HT1080 (cell line): ENCODE measurements around the gene CCDC78. TPM values are rescaled to one million over a fixed set of nuclear protein-coding genes. Genes with fewer than 3 reads are reported as not detected.
"Not testable (repeated sequence)": the region's sequence is repeated elsewhere in the genome, so short reads cannot be mapped to it uniquely, and the experiment has no call there.

Experiments used
- DNase-seq: peaks from one replicate; pipeline ENCODE4 v3.0.0-alpha.2; 2015; ENCODE audit warnings: low read depth
- total RNA-seq: library from RNA; depleted of rRNA; stranded (reverse); fragments of >200 nt; shearing (Covaris generic); gene quantifications from 2 replicates; pipeline ENCODE4 v1.2.3, GENCODE V29; 2014

Gene CCDC78
- total RNA-seq, 1 experiment from 2014 or later, result 4.6 TPM

- DNase-seq, result no peak
These were observed 35.6 kb upstream of the CCDC78 start for GRCh38 chr16:761625-762513.

- DNase-seq, result no peak
These were observed 34.5 kb upstream of the CCDC78 start, which contains the start of gene MSLN for GRCh38 chr16:760545-761343. TSS of gene MSLN (plus strand) at chr16:760734. CDS start at chr16:762681, 1,947 bp downstream.

- no peak for DNase-seq
These were observed 33.8 kb upstream of the CCDC78 start for GRCh38 chr16:760065-760464.

GRCh38 chr16:759110-759910, 33.1 kb upstream of the CCDC78 start:
- DNase-seq, result no peak

GRCh38 chr16:756428-756827, 30.2 kb upstream of the CCDC78 start:
- DNase-seq, result no peak

- no peak for DNase-seq
These were observed 28.4 kb upstream of the CCDC78 start for GRCh38 chr16:754656-755055.

- DNase-seq, result not testable (repeated sequence)
These were observed 27.9 kb upstream of the CCDC78 start for GRCh38 chr16:754121-754607.

GRCh38 chr16:752007-752312, 25.7 kb upstream of the CCDC78 start:
- DNase-seq, result no peak

- DNase-seq, result no peak
These were observed 25.1 kb upstream of the CCDC78 start for GRCh38 chr16:751152-752006.

GRCh38 chr16:750485-750884, 24.2 kb upstream of the CCDC78 start:
- DNase-seq, result no peak

GRCh38 chr16:749010-749409, 22.8 kb upstream of the CCDC78 start:
- no peak for DNase-seq

GRCh38 chr16:747978-748746, 21.9 kb upstream of the CCDC78 start:
- DNase-seq, result no peak

- DNase-seq, result no peak
These were observed 20.4 kb upstream of the CCDC78 start for GRCh38 chr16:746637-747036.

- no peak for DNase-seq
These were observed 19.5 kb upstream of the CCDC78 start for GRCh38 chr16:745739-746138.

GRCh38 chr16:743794-744500, 17.7 kb upstream of the CCDC78 start:
- no peak for DNase-seq

- not testable (repeated sequence) for DNase-seq
These were observed 16.7 kb upstream of the CCDC78 start for GRCh38 chr16:742894-743293.

- DNase-seq, result no peak
These were observed 15.9 kb upstream of the CCDC78 start for GRCh38 chr16:741986-742629.

GRCh38 chr16:740764-741505, 14.7 kb upstream of the CCDC78 start, which contains the start of gene CIAO3:
TSS of gene CIAO3 (minus strand) at chr16:740997. CDS start at chr16:740985, 12 bp downstream.
- DNase-seq, result peak; percentile 80
